Fibroblast of lung (primary cell): Measurements from ENCODE around the gene ACR.

ENCODE experiments used
- CTCF ChIP-seq, 2 donors: IDR thresholded peaks in 1 of 2; conservative IDR thresholded peaks in 1 of 2; 1 replicate in 1 of 2; 2 replicates in 1 of 2; pipeline ENCODE4 v1.5.1; 2011 to 2012; ENCODE audit warnings: low read length in 2 of 2, control low read depth in 1 of 2, inconsistent platforms in 1 of 2, low read depth in 1 of 2, mild to moderate bottlenecking in 1 of 2
- EZH2 ChIP-seq: IDR thresholded peaks from 2 replicates; pipeline ENCODE4 v1.5.1; 2012; ENCODE audit warnings: low read length, control low read depth, mild to moderate bottlenecking; ENCODE audit errors: missing control alignments

GRCh38 chr22:50714150-50714549 lies 23.9 kb upstream of the ACR start:
- no peak for TF ChIP-seq CTCF (conservative IDR thresholded peaks at IDR 0.05 in 1 of 2, IDR thresholded peaks at IDR 0.05 in 1 of 2; ENCODE audit: low read depth in 1 of 2, low read length in 2 of 2)
- TF ChIP-seq EZH2: no peak
